ENCODE data around the gene CEP70.
"Not testable (repeated sequence)": the region's sequence is repeated elsewhere in the genome, so short reads cannot be mapped to it uniquely, and the experiment has no call there.

The CEP70 gene

GRCh38 chr3:138509586-138509985 lies 84.5 kb downstream of the CEP70 start:
- no peak for DNase-seq

GRCh38 chr3:138507524-138507923 lies 86.5 kb downstream of the CEP70 start:
- DNase-seq: no peak

GRCh38 chr3:138498991-138499390 lies 95.1 kb downstream of the CEP70 start:
- DNase-seq: no peak

- DNase-seq: no peak
Measured at GRCh38 chr3:138497851-138498250, 96.2 kb downstream of the CEP70 start.

GRCh38 chr3:138497021-138497420 lies 97.0 kb downstream of the CEP70 start:
- no peak for DNase-seq

GRCh38 chr3:138496436-138496835 lies 97.6 kb downstream of the CEP70 start:
- no peak for DNase-seq

GRCh38 chr3:138495638-138496037 lies 98.4 kb downstream of the CEP70 start:
- DNase-seq: not testable (repeated sequence)

GRCh38 chr3:138494607-138494929 lies 99.5 kb downstream of the CEP70 start:
- DNase-seq: no peak

GRCh38 chr3:138493804-138494606 lies 100.1 kb downstream of the CEP70 start:
- no peak for DNase-seq

GRCh38 chr3:138492980-138493675 lies 100.9 kb downstream of the CEP70 start:
- no peak for DNase-seq

GRCh38 chr3:138491971-138492370 lies 102.1 kb downstream of the CEP70 start:
- no peak for DNase-seq

- not testable (repeated sequence) for DNase-seq
Measured at GRCh38 chr3:138486580-138486979, 107.5 kb downstream of the CEP70 start.

GRCh38 chr3:138484672-138485071 lies 109.4 kb downstream of the CEP70 start:
- not testable (repeated sequence) for DNase-seq

- DNase-seq: no peak
Measured at GRCh38 chr3:138479438-138479863, 114.6 kb downstream of the CEP70 start.

- DNase-seq: no peak
Measured at GRCh38 chr3:138477801-138478200, 116.3 kb downstream of the CEP70 start.

GRCh38 chr3:138477120-138477519 lies 116.9 kb downstream of the CEP70 start:
- DNase-seq: no peak

GRCh38 chr3:138476526-138476925 lies 117.5 kb downstream of the CEP70 start:
- DNase-seq: no peak

- no peak for DNase-seq
Measured at GRCh38 chr3:138474163-138474562, 119.9 kb downstream of the CEP70 start.

GRCh38 chr3:138473391-138473790 lies 120.7 kb downstream of the CEP70 start:
- no peak for DNase-seq

- no peak for DNase-seq
Measured at GRCh38 chr3:138472141-138472825, 121.8 kb downstream of the CEP70 start.

GRCh38 chr3:138471481-138471880 lies 122.6 kb downstream of the CEP70 start:
- DNase-seq: no peak

GRCh38 chr3:138470687-138471086 lies 123.4 kb downstream of the CEP70 start:
- no peak for DNase-seq

GRCh38 chr3:138469874-138470273 lies 124.2 kb downstream of the CEP70 start:
- no peak for DNase-seq

GRCh38 chr3:138468886-138469285 lies 125.2 kb downstream of the CEP70 start:
- DNase-seq: no peak

Data from T-helper 9 cell (primary cell).